PC-9 (cell line): ENCODE data around the gene IGSF21.

Source experiments
- CTCF ChIP-seq: fragments of 200-600 bp; sonication (generic); conservative IDR thresholded peaks from 2 replicates; pipeline ENCODE4 v1.6.1; 2017; ENCODE audit warnings: mixed run types, antibody characterized with exemption, mild to moderate bottlenecking, moderate library complexity
- EZH2 ChIP-seq: fragments of 200-600 bp; sonication (generic); IDR thresholded peaks from 2 replicates; pipeline ENCODE4 v1.8.0; 2017; ENCODE audit warnings: antibody characterized with exemption, low read depth

- TF ChIP-seq EZH2 (no peak), CTCF (no peak)
Measured at GRCh38 chr1:18191037-18191436, 83.4 kb downstream of the IGSF21 start.
